NK-92 treated with Interleukin-12 subunit alpha and Interleukin-12 subunit beta, amount 100 ng/mL, for 24 hours (cell line): ENCODE results near the gene RMND1.
"Not testable (repeated sequence)": the region's sequence is repeated elsewhere in the genome, so short reads cannot be mapped to it uniquely, and the experiment has no call there.

Source experiments
- DNase-seq: peaks from one replicate; lab custom pipeline; 2025; lab: John Stamatoyannopoulos, UW

RMND1 gene

DNA sequence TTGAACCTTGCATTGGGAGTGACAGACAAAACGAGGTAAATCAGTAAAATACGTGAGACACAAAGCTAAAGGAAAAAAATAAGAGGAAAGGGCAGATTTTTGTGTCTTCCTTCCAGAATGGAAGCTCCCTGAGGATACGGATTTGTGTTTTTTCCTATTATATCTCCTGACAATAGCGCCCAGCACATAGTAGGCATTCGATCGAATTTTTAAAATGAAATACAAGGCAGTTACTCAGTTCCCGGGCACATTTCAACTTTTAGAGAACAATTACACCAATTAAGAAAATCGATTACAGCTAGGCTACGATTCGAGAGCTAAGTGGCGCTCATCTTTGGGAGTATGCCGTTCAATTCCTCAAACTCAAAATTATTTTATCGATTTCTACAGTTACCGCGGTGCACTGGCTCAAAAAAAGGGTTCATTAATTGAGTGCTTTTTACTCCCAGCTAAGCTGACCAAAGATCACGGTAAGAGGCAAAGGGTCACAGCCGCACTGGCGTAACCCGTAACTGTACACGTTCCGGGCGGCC lies 443 bp downstream of the RMND1 start:
- no peak for DNase-seq

- not testable (repeated sequence) for DNase-seq
These were observed 998 bp downstream of the RMND1 start for GRCh38 chr6:151450928-151451327.

- DNase-seq: no peak
These were observed 3.3 kb downstream of the RMND1 start for GRCh38 chr6:151448623-151449022.

- DNase-seq: no peak
These were observed 4.7 kb downstream of the RMND1 start for GRCh38 chr6:151447237-151447636.

DNA sequence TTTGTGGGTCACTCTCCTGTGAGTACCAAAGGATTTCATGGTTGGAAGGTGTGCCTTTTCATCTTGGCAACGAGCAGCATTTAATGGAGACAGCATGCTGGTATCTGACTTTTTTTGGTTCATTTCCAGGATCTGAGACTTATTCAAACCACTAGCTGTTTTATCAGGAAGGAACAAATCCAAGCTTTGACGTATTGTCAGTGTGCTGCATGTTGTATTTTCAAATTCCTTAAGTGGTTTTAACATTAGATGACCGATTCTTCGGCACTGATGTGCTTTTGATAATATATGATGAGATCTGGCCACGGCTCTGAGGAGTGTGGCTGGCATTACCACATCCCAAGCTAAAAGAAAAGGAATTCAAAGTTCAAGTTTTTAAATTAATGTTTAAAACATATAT lies 6.4 kb downstream of the RMND1 start:
- DNase-seq: no peak

DNA sequence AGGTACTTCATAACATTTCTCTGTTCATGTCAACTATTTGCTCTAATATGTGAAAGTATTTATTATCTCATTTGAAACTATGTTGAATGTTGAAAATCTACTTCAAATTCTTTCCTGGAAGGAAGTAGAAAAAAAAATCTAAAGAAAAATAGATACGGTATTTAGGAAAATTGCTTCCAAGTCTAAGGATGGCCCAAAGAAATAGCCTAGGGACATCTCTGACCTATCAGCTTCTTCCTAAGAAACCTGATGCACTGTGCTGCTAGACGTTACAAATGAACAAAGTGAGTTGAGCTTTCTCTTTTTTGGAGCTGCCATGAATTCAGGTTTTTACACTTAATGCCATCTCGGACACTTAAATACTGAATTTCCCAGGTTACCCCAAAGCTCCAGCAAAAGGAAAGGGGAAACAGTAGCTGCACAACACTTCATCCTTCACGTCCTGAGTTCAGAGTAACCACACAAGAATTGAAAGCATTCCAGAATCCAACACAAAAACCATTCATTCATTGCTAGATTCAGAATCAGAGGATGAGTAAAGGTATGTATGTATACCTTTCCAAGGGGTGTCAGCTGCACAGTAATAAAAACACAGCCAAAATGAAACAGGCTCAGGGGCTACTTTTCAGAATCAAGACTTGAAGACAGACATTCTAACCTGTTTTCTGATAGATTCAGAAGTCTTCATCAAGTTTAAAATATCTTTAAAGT lies 7.9 kb downstream of the RMND1 start:
- DNase-seq: no peak

DNA sequence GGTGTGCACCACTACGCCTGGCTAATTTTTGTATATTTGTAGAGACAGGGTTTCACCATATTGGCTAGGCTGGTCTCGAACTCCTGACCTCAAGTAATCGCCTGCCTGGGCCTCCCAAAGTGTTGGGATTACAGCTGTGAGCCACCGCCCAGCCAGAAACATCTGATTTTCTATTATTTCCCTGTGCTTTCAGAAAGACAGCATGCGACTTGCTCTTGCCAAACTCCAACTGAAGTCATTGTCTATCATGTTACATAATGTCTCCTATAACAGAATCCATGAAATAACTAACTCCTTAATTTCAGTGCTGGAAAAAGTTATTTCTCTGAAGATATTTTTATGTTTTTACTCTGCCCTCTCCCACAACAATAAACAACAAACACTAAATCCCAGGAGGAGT lies 8.5 kb downstream of the RMND1 start:
- DNase-seq: no peak

DNA sequence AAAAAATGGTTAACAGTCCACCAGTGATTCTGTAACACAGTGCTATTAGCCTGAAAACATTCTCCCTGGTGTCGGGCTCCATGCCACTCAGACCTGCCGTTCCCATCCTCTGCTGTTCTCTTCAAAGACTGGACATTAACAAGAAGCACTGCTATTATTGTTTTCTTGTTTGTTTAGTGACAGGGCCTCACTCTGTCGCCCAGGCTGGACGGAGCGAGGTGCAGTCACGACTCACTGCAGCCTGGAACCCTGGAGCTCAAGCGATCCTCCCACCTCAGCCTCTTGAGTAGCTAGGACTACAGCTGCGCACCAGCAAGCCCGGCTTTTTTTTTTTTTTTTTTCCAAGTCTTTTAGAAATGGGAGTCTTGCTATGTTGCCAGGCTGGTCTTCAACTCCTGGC lies 9.6 kb downstream of the RMND1 start:
- no peak for DNase-seq

- no peak for DNase-seq
These were observed 10.3 kb downstream of the RMND1 start for GRCh38 chr6:151441390-151442166.

DNA sequence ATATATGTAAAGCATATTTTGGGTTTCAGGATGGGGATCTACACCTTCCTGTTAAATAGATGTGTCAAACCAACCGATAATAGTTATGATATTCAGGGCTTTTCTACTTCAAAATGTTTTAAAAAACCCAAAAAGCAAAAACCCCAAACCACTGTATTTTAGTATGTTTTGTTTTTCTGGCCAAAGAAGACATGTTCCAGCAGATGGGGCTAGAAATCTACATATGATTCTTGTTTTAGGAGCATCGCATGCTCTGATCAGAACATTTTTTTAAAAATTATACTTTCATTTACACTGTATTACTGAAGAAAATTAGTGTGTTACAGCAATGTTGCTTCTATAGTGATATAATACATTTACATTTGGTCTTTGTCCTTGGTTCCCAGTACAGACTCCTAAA lies 11.0 kb downstream of the RMND1 start:
- no peak for DNase-seq

DNA sequence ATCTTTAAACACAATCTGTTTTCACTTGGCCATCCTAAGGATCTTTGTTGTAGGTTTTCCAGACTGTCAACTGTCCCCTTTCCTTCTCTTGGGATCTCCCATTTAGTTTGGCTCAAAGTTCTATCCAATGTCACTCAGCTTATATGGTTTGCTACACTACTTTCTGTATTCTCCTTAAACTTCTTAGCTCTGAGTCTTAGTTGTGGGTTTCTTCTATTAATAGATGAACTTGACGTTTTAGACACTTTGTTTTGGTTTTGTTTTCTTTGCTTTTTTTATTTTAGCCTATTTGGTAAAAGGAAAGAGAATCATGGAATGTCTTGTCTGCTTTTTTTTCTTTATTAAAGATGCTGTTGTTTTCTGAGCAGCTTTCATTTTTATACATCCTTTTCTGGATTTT lies 11.4 kb downstream of the RMND1 start:
- no peak for DNase-seq

GRCh38 chr6:151437401-151437800 lies 14.5 kb downstream of the RMND1 start:
- DNase-seq: no peak

- DNase-seq: no peak
These were observed 15.1 kb downstream of the RMND1 start for GRCh38 chr6:151436802-151437201.

DNA sequence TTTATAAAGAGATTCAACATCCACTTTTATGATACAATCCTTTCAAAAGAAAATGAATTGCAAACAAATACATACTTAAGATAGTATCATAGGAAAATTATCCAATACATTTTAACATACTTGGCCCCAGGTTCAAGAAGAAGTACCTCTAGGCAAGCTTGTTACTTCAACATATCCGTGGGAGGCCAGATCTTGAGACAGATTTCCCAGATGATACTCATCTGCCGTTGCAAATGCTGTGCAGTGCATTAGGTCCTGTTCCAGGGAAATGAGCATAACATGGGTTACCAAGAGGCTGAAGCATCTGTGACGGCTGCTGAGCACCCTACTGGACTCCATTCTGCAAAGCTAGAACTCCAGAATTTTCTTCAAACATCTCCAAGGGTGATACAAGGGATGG lies 15.6 kb downstream of the RMND1 start:
- no peak for DNase-seq

DNA sequence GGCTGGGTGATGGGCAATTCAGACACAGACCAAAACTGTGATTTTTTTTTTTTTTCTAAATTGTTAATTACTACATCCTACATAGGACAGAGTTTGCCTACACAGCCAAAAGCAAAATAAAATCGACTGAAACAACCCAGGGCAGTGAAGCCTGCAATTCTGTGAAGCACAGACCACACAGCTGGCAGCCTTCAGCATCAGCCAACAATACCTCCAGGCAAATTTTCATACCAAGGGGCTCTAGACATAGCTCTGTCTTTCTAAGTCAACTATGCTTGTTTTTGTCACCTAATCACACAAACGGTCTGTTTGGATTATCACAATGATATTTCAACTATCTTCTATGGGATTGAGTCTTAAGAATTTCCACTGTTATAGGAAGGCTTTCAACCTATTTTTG lies 17.6 kb downstream of the RMND1 start:
- DNase-seq: no peak

DNA sequence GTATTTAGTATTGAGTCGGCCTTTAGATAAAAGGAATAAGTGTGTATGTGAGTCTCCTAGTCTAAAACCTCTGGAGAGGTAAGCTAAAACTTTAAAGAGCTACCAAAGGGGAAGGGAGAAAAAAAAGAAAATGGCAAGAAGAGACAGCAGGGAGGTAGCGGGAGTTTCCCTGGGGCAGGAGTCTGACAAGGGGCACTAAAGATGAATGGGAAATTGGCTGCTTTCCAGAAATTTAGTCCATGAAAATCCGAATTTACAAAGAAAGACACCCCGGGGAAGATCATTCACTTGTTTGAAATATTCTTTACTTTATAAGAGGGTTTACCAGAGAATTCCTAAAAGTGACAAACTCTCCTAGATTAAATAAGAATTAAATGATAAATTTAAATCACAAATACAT lies 19.3 kb downstream of the RMND1 start:
- no peak for DNase-seq

DNA sequence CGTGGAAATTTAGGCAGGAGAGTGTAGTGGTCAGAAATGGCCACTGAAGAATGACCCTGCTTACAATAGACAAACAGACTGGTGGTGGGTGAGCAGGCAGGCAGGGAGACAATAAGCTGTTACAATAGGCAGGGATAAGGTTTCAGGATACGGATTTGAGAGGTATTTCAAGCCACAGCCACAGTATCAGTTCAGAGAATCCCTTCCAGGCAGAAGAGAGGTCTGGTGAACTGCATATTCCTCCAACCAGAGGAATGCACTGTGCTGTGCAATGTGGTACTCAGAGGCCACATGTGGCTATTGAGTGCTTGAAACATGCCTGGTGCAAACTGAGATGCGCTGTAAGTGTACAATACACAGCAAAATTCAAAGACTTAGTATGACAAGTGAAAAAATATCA lies 20.6 kb downstream of the RMND1 start:
- DNase-seq: no peak

- no peak for DNase-seq
These were observed 21.0 kb downstream of the RMND1 start for GRCh38 chr6:151430886-151431285.

DNA sequence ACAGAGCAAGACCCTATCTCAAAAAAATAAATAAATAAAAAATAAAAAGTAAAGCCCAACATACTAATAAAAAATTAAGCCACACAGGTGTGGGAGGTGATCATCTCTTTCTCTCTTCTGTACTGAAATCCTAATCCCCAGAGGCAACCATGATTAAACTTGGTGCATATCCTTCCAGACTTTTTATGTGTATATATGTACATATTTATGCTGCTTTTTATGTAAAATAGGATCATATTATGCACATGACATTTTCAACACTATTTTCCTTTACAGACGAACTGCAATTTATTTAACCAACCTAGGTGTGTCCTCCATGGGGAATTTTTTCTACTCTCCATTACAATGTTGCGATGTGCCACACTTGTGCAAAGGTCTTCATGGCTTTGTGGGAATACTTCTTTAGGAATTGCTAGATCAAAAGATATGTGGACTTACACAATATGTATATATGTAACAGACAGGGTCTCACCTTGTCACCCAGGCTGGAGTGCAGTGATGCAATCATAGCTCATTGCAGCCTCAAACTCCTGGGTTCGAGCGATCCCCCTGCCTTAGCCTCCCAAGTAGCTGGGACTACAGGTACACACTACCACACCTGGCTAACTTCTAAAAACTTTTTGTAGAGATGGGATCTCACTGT lies 23.7 kb downstream of the RMND1 start:
- no peak for DNase-seq

DNA sequence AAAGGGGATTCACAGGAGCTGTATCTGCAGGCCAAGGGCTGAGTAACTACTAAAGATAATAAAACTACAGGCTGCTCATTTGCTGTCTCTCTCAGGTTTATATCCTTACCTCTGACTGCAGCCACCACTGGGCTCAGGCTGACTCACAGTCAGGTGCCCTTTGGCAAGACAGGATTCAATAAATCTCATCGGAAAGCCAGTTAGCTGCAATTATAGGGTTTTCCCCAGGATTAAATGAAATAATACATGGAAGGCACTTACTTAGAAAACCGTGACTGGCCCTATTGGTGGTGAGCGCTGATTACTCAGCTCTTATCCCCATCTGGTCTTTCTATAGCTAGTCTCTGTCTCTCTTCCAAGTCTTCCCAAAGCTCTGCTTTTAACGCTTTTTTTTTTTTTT lies 26.4 kb downstream of the RMND1 start:
- DNase-seq: no peak

DNA sequence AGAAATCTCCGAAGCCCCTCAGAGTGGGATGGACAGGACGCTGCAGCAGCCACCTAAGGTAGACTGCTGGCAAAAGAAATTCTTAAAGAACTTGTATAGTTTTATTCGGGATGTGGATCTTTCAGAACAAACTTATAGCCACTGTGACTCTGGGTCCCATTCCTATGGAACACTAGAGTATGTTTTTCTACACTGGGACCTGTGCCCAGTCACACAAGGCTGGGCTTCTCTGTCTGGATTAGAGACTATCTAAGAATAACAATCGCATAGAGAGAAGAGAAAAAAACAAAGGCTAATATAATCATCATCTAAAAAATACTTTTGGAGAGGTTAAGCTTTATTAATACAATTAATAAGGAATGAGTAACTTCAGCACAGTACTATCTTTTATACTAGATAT lies 28.9 kb downstream of the RMND1 start:
- DNase-seq: no peak

DNA sequence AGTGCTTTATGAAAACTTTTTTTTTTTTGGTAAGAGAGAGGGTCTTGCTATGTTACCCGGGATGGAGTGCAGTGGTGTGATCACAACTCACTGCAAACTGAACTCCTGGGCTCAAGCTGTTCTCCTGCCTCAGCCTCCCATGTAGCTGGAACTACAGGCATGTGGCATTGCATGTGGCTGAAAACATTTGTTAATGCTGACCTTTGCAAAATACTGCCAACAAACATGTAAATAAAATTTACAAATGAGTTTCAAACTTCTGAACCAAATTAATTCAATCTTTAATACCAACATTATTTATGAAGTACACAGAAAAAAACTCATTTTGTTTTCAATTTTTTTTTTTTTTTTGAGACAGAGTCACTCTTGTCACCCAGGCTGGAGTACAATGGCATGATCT lies 34.4 kb downstream of the RMND1 start:
- no peak for DNase-seq

DNA sequence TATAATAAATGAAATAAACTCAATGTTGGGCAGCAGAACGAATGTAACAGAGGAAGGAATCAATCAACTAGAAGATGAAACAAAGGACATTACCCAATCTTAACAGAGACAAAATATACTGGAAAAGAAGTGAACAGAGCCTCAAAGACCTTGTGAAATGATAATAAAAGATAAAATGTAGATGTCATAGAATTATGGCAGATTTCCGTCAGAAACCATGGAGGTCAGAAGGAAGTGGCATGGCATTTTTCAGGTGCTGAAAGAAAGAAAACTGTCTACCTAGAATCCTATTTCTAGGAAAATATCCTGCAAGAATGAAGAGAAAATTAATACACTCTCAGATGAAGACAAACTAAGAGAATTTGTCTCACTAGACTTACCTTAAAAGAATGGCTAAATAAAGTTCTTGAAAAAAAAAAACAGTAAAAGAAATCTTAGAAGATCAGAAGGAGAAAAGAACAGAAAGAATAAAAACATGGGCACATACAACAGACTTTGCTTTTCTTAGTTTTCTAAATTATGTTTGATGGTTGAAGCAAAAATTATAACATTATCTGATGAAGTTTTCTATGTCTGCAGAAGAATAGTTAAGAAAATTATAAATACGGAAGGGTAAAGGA lies 37.2 kb downstream of the RMND1 start:
- DNase-seq: no peak
